ENCODE results near the gene RAB20.
"Not testable (repeated sequence)": the region's sequence is repeated elsewhere in the genome, so short reads cannot be mapped to it uniquely, and the experiment has no call there.

RAB20 gene, protein sequence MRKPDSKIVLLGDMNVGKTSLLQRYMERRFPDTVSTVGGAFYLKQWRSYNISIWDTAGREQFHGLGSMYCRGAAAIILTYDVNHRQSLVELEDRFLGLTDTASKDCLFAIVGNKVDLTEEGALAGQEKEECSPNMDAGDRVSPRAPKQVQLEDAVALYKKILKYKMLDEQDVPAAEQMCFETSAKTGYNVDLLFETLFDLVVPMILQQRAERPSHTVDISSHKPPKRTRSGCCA

DNA sequence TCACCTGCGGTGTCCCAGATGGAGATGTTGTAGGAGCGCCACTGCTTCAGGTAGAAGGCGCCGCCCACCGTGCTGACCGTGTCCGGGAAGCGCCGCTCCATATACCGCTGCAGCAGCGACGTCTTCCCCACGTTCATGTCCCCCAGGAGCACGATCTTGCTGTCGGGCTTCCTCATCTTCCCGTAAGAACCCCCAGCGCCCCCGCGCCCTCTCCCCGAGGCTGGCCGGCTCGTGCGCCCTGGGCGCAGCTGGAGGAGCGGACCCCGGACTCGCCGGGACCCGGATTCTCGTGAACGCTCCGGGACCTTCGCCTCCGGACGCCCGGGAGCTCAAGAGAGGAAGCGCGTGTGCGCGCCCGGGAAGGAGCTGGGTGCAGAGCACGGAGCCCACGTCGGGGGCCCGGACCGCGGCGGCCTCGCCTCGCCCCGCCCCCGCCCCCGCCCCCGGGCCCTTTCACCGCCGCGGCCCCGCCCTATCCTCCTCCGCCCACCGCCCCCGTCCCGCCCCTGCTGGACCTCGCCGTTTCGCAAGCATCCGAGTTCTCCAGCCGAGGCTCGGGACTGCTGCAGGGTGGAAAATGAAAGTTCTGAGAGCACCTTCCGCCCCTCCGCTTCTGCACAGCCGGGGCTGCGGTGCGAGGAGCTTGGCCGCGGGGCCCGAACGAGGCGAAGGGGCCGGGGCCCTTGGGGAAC lies at the start of gene RAB20:
Gene RAB20, minus strand, starts transcription at position 379 of the 692 bp plus-strand sequence. Its CDS starts 203 bp downstream, at position 176.
- peak; percentile 70 for DNase-seq
- H3K9me3 Mint-ChIP-seq: no peaks in the 10 kb centered on the region
- peaks cover 22% of the 10 kb centered on the region for H3K4me1 Mint-ChIP-seq (ENCODE audit: low read depth)
- H3K4me3 Mint-ChIP-seq: peak within 1 kb of the TSS; percentile 86
- H3K27me3 Mint-ChIP-seq: peaks cover 31% of the 10 kb centered on the region
- H3K27ac Mint-ChIP-seq: peak within 1 kb of the TSS; percentile 89
- H3K36me3 Mint-ChIP-seq (ENCODE audit: low read depth): peaks cover 2% of the 10 kb centered on the region

GRCh38 chr13:110610955-110611595 lies 49.6 kb upstream of the RAB20 start:
- Mint-ChIP-seq H3K27me3 (peaks cover 3% of the 10 kb centered on the region), H3K27ac (peak overlapping the region; percentile 87), H3K4me3 (no peak overlapping the region), H3K36me3 (ENCODE audit: low read depth) (peaks cover 6% of the 10 kb centered on the region), H3K9me3 (peaks cover 4% of the 10 kb centered on the region), H3K4me1 (ENCODE audit: low read depth) (peaks cover 15% of the 10 kb centered on the region)
- DNase-seq: no peak

DNA sequence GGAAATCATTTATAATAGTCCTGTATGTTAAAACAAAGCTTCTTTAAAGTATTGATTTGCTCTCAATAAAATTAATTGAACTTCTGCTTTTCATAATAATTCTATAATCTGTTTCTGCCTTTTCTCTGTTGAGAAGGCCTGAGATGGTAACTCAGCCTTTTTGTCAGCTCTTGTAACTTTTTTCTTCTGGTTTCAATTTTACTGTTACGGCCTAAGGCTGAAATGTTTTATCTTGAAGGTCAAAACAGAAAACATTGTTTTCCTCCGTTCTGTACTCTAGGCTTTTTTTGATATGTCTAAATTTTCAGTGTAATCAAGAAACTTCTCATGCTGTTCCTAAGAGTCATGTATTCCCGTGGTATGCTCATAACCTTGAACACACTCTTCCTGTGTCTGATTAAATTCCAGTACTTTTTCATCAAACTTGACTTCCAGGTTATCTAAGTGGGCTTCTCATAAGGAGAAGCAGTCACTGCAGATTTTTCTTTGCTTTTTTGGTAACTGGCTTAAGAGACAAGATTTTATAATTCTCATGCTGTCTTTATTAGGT lies 46.2 kb upstream of the RAB20 start:
- Mint-ChIP-seq H3K27ac (no peak overlapping the region), H3K27me3 (peaks cover 13% of the 10 kb centered on the region), H3K36me3 (ENCODE audit: low read depth) (no peaks in the 10 kb centered on the region), H3K4me3 (no peak overlapping the region), H3K4me1 (ENCODE audit: low read depth) (peaks cover 10% of the 10 kb centered on the region), H3K9me3 (no peaks in the 10 kb centered on the region)
- no peak for DNase-seq

DNA sequence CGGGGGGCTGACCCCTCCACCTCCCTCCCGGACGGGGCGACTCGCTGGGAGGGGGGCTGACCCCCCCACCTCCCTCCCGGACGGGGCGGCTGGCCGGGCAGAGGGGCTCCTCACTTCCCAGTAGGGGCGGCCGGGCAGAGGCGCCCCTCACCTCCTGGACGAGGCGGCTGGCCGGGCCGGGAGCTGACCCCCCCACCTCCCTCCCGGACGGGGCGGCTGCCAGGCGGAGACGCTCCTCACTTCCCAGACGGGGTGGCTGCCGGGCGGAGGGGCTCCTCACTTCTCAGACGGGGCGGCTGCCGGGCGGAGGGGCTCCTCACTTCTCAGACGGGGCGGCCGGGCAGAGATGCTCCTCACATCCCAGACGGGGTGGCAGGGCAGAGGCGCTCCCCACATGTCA lies 44.8 kb upstream of the RAB20 start:
- not testable (repeated sequence) for H3K36me3 Mint-ChIP-seq (ENCODE audit: low read depth); H3K27ac Mint-ChIP-seq; H3K4me1 Mint-ChIP-seq (ENCODE audit: low read depth); H3K4me3 Mint-ChIP-seq; DNase-seq; H3K9me3 Mint-ChIP-seq
- H3K27me3 Mint-ChIP-seq: peaks cover 20% of the 10 kb centered on the region

GRCh38 chr13:110605132-110605531 lies 43.6 kb upstream of the RAB20 start:
- Mint-ChIP-seq H3K9me3 (no peaks in the 10 kb centered on the region), H3K27me3 (peaks cover 19% of the 10 kb centered on the region), H3K4me1 (ENCODE audit: low read depth) (no peaks in the 10 kb centered on the region), H3K27ac (no peak overlapping the region), H3K4me3 (no peak overlapping the region), H3K36me3 (ENCODE audit: low read depth) (no peaks in the 10 kb centered on the region)
- DNase-seq: no peak

- Mint-ChIP-seq H3K27ac (no peak overlapping the region), H3K4me1 (ENCODE audit: low read depth) (no peaks in the 10 kb centered on the region), H3K4me3 (no peak overlapping the region), H3K36me3 (ENCODE audit: low read depth) (no peaks in the 10 kb centered on the region), H3K9me3 (no peaks in the 10 kb centered on the region), H3K27me3 (peaks cover 20% of the 10 kb centered on the region)
- DNase-seq: no peak
These were observed 39.5 kb upstream of the RAB20 start for GRCh38 chr13:110600980-110601379.

GRCh38 chr13:110600261-110600819 lies 38.8 kb upstream of the RAB20 start:
- no peak overlapping the region for H3K27ac Mint-ChIP-seq
- no peaks in the 10 kb centered on the region for H3K9me3 Mint-ChIP-seq
- H3K4me1 Mint-ChIP-seq (ENCODE audit: low read depth): no peaks in the 10 kb centered on the region
- peaks cover 20% of the 10 kb centered on the region for H3K27me3 Mint-ChIP-seq
- no peak overlapping the region for H3K4me3 Mint-ChIP-seq
- no peaks in the 10 kb centered on the region for H3K36me3 Mint-ChIP-seq (ENCODE audit: low read depth)
- no peak for DNase-seq

GRCh38 chr13:110597041-110597689 lies 35.6 kb upstream of the RAB20 start:
- H3K27me3 Mint-ChIP-seq: peaks cover 5% of the 10 kb centered on the region
- no peaks in the 10 kb centered on the region for H3K9me3 Mint-ChIP-seq
- H3K4me3 Mint-ChIP-seq: no peak overlapping the region
- H3K4me1 Mint-ChIP-seq (ENCODE audit: low read depth): peaks cover 3% of the 10 kb centered on the region
- DNase-seq: no peak
- H3K36me3 Mint-ChIP-seq (ENCODE audit: low read depth): no peaks in the 10 kb centered on the region
- no peak overlapping the region for H3K27ac Mint-ChIP-seq

GRCh38 chr13:110593430-110594130 lies 32.1 kb upstream of the RAB20 start:
- H3K36me3 Mint-ChIP-seq (ENCODE audit: low read depth): no peaks in the 10 kb centered on the region
- no peak for DNase-seq
- H3K27ac Mint-ChIP-seq: no peak overlapping the region
- no peaks in the 10 kb centered on the region for H3K9me3 Mint-ChIP-seq
- no peaks in the 10 kb centered on the region for H3K27me3 Mint-ChIP-seq
- H3K4me1 Mint-ChIP-seq (ENCODE audit: low read depth): peaks cover 3% of the 10 kb centered on the region
- H3K4me3 Mint-ChIP-seq: no peak overlapping the region

- no peak for DNase-seq
- H3K27ac Mint-ChIP-seq: no peak overlapping the region
- peaks cover 3% of the 10 kb centered on the region for H3K4me1 Mint-ChIP-seq (ENCODE audit: low read depth)
- no peaks in the 10 kb centered on the region for H3K27me3 Mint-ChIP-seq
- H3K9me3 Mint-ChIP-seq: no peaks in the 10 kb centered on the region
- no peak overlapping the region for H3K4me3 Mint-ChIP-seq
- H3K36me3 Mint-ChIP-seq (ENCODE audit: low read depth): no peaks in the 10 kb centered on the region
These were observed 31.1 kb upstream of the RAB20 start for GRCh38 chr13:110592665-110593064.

DNA sequence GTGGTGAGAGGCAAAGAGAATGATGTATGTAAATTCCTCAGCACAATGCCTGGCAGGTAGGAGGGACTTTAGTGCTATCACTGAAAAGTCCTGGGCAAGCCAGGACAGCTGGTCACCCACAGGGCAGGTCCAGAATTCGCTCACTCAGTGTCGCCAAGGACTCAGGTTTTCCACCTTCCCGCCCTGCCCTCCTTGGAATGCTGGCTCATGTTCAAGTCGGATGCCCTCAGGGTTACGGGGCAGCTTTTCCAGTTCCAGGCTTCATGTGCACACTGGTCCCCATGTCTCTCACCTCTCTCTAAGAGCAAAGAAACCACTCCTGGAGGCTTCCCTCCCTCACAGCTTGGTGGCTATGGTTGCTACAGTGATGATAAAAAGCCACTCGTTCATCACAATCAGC lies 29.1 kb upstream of the RAB20 start:
- Mint-ChIP-seq H3K4me1 (ENCODE audit: low read depth) (peaks cover 3% of the 10 kb centered on the region), H3K4me3 (no peak overlapping the region), H3K27me3 (peaks cover 4% of the 10 kb centered on the region), H3K9me3 (no peaks in the 10 kb centered on the region), H3K36me3 (ENCODE audit: low read depth) (no peaks in the 10 kb centered on the region), H3K27ac (no peak overlapping the region)
- DNase-seq: no peak

DNA sequence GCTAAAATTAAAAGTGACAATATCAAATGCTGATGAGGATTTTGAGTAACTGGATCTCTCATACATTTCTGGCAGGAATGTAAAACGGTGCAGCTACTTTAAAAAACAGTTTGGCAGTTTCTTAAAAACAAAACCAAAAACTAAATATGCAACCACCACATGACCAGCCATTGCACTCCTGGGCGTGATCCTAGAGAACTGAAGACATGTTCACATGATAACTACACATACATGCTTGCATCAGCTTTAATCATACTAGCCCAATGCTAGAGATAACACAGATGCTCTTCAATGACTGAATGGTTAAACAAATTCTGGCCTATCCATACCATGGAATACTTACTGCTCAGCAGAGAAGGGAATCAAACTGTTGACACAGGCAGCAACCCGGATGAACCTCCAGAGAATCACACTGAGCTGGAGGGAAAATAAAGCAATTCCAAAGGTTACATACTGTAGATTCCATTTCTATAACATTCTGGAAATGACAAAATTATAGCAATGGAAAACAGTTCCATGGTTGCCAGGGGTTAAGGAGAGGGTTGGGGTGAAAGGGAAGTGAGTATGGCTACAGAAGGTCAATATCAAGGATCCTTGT lies 28.4 kb upstream of the RAB20 start:
- Mint-ChIP-seq H3K4me1 (ENCODE audit: low read depth) (peaks cover 3% of the 10 kb centered on the region), H3K27ac (no peak overlapping the region), H3K27me3 (peaks cover 4% of the 10 kb centered on the region), H3K9me3 (no peaks in the 10 kb centered on the region), H3K36me3 (ENCODE audit: low read depth) (no peaks in the 10 kb centered on the region), H3K4me3 (no peak overlapping the region)
- no peak for DNase-seq

GRCh38 chr13:110583178-110583865 lies 21.8 kb upstream of the RAB20 start:
- Mint-ChIP-seq H3K36me3 (ENCODE audit: low read depth) (no peaks in the 10 kb centered on the region), H3K27ac (no peak overlapping the region), H3K27me3 (peaks cover 38% of the 10 kb centered on the region), H3K4me3 (no peak overlapping the region), H3K9me3 (no peaks in the 10 kb centered on the region), H3K4me1 (ENCODE audit: low read depth) (no peaks in the 10 kb centered on the region)
- no peak for DNase-seq
